ENCODE measurements around the gene ENPP3. TPM values are rescaled to one million over a fixed set of nuclear protein-coding genes. Genes with fewer than 3 reads are reported as not detected.

Gene ENPP3
- total and polyA plus RNA-seq, 2 of the 13 experiments (the other 11 are each of a cell fraction or from before 2014, with no cell fraction given), result 40.0 to 75.4 TPM

DNA sequence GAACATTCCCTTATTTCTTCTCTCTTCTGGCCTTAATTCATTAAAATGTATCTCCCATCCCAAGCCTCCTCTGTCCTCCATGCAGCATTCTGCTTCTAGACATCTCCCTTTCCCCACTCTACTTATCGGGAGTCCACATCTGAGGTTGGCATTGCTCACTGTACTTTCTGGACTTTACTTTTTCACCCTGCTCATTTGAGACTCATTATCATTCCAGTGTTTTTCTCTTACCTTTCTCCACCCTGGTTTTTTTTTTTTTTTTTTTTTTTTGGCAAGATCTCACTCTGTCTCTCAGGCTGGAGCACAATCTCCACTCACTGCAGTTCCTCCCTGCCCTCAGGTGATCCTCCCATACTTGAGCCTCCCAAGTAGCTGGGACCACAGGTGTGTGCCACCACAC, 4.5 kb downstream of the ENPP3 start (continued):
- TF ChIP-seq, protein P1, sequence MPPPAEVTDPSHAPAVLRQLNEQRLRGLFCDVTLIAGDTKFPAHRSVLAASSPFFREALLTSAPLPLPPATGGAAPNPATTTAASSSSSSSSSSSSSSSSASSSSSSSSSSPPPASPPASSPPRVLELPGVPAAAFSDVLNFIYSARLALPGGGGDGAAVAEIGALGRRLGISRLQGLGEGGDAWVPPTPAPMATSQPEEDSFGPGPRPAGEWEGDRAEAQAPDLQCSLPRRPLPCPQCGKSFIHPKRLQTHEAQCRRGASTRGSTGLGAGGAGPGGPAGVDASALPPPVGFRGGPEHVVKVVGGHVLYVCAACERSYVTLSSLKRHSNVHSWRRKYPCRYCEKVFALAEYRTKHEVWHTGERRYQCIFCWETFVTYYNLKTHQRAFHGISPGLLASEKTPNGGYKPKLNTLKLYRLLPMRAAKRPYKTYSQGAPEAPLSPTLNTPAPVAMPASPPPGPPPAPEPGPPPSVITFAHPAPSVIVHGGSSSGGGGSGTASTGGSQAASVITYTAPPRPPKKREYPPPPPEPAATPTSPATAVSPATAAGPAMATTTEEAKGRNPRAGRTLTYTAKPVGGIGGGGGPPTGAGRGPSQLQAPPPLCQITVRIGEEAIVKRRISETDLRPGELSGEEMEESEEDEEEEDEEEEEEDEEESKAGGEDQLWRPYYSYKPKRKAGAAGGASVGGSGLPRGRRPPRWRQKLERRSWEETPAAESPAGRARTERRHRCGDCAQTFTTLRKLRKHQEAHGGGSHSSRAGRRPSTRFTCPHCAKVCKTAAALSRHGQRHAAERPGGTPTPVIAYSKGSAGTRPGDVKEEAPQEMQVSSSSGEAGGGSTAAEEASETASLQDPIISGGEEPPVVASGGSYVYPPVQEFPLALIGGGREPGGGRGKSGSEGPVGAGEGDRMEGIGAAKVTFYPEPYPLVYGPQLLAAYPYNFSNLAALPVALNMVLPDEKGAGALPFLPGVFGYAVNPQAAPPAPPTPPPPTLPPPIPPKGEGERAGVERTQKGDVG (CRISPR knock-in tag; IDR thresholded peaks at IDR 0.05; ENCODE audit: borderline replicate concordance), result no peak
- TF ChIP-seq PAX8 (CRISPR knock-in tag; IDR thresholded peaks at IDR 0.05; ENCODE audit: borderline replicate concordance) (no peak), ZNF724P (CRISPR knock-in tag; IDR thresholded peaks at IDR 0.05; ENCODE audit: borderline replicate concordance) (no peak), DNMT1 (CRISPR knock-in tag; IDR thresholded peaks at IDR 0.05) (no peak), HMG20B (CRISPR knock-in tag; conservative IDR thresholded peaks at IDR 0.05) (no peak), RARA (CRISPR knock-in tag; IDR thresholded peaks at IDR 0.05) (no peak), NFE2 (CRISPR knock-in tag; IDR thresholded peaks at IDR 0.05) (no peak), ZNF720 (CRISPR knock-in tag; IDR thresholded peaks at IDR 0.05) (no peak), FLYWCH1 (CRISPR knock-in tag; IDR thresholded peaks at IDR 0.05) (no peak)

DNA sequence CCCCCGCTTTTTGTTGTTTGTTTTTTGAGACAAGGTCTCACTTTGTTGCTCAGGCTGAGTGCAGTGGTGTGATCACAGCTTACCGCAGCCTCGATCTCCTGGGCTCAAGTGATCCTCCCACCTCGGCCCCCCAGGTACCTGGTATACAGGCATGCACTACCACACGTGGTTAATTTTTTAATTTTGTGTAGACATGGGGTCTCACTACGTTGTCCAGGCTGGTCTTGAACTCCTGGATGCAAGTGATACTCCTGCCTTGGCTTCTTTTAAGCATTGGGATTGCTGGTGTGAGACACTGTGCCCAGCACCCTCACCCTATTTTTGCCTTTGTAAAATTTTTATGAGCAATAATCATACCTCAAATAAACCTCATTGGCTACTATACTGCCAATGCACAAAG, 5.5 kb downstream of the ENPP3 start:
- no peaks in the 10 kb centered on the region for H4K20me1 ChIP-seq (ENCODE audit: insufficient read depth, low read length)
- ChIA-PET CTCF (ENCODE audit: low intra/inter-chr PET ratio, low total read pairs) (no interaction called here), POLR2A (interaction anchor here (1.3 kb wide), 1 partner anchor 11 kb away, joined by 3 read pairs; no protein-coding TSS in a partner anchor)
- H3K27ac ChIP-seq (ENCODE audit: extremely low read length, insufficient read depth, low read length), result no peak overlapping the region
- no peak overlapping the region for H3K4me2 ChIP-seq (ENCODE audit: low read depth, low read length)
- H3K9me3 ChIP-seq (ENCODE audit: low read length), result no peaks in the 10 kb centered on the region
- no peak overlapping the region for H3K4me3 ChIP-seq (replicated peaks in 1 of 3; ENCODE audit: insufficient read depth in 1 of 3, low read depth in 2 of 3, low read length in 3 of 3)
- WGBS (ENCODE audit: low lambda C conversion rate), result 96% methylated on average over 6 of the region's 6 CpGs
- no TSS peak for BruUV-seq (replicated peaks)
- no peak overlapping the region for H2AFZ ChIP-seq (ENCODE audit: low read length)
- H3K27me3 ChIP-seq (ENCODE audit: control insufficient read depth in 1 of 2, insufficient read depth in 2 of 2, low read length in 2 of 2), result no peaks in the 10 kb centered on the region
- peaks cover 23% of the 10 kb centered on the region for H3K79me2 ChIP-seq (ENCODE audit: insufficient read depth, low read length)
- H3K4me1 ChIP-seq (ENCODE audit: insufficient read depth, low read length), result peaks cover 43% of the 10 kb centered on the region
- TF ChIP-seq ZNF883 (CRISPR knock-in tag; IDR thresholded peaks at IDR 0.05; ENCODE audit: not compliant biosample characterization), result no peak
- no peak for TF ChIP-seq SP1 (IDR thresholded peaks at IDR 0.05)
- TF ChIP-seq SP1 (CRISPR knock-in tag; IDR thresholded peaks at IDR 0.05), result no peak
- peak; percentile 77 for TF ChIP-seq ZNF121 (CRISPR knock-in tag; IDR thresholded peaks at IDR 0.05)
- TF ChIP-seq RELA (CRISPR knock-in tag; IDR thresholded peaks at IDR 0.05), result no peak
- no peak for TF ChIP-seq ZNF12 (CRISPR knock-in tag; IDR thresholded peaks at IDR 0.05)
- H3K36me3 ChIP-seq (replicated peaks in 1 of 2; ENCODE audit: control insufficient read depth in 1 of 2, insufficient read depth in 2 of 2, low read length in 2 of 2), result peaks cover 17 to 64% of the 10 kb centered on the region in 2 experiments
- FAIRE-seq (no peak), DNase-seq (ENCODE audit: low spot score) (no peak), ATAC-seq (no peak)
- in situ Hi-C loops (cut with HindIII; ENCODE audit: extremely low pct_ligation_motif_present, low pct_unique_long_range_greater_than_20kb), result no loop called here
- no peak overlapping the region for H3K9ac ChIP-seq (ENCODE audit: insufficient read depth, low read depth, low read length)
- intact Hi-C loops (cut with micrococcal nuclease; ENCODE audit: unreplicated experiment), result no loop called here
